Measurements from ENCODE around the gene MYO5C.

The MYO5C gene

GRCh38 chr15:52164631-52165265, 130.9 kb downstream of the MYO5C start:
- DNase-seq (ENCODE audit: low spot score) = no peak

DNA sequence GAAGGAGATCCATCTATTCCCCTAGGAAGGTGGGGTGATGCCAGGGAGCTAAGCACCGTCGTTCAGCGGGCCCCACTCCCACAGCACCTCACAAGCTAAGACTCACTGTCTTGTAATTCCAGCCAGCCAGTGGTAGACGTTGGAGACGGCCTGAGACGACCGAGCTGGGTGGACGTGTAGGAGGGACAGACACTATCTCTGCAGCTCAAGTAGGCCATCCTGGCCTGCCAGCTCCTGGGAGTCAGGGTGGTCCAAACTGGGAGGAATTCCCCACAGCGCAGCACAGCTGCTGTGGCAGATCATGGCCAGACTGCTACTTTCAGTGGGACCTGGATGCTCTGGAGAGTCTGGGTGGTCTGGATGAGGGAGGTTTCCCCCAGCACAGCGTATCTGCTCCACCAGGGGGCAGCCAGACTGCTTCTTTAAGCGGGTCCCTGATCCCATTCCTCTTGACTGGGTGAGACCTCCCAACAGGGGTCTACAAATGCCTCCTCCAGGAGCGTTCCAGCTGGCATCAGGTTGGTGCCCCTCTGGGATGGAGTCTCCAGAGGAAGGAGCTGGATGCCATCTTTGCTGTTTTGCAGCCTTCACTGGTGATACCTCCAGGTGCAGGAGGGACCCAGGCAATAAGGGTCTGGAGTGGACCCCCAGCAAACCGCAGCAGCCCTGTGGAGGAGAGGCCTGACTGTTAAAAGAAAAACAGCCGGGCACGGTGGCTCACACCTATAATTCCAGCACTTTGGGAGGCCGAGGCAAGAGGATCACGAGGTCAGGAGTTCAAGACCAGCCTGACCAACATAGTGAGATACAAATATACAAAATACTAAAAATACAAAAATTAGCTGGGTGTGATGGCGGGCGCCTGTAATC, 132.0 kb downstream of the MYO5C start:
- no peak for DNase-seq (ENCODE audit: low spot score)

DNA sequence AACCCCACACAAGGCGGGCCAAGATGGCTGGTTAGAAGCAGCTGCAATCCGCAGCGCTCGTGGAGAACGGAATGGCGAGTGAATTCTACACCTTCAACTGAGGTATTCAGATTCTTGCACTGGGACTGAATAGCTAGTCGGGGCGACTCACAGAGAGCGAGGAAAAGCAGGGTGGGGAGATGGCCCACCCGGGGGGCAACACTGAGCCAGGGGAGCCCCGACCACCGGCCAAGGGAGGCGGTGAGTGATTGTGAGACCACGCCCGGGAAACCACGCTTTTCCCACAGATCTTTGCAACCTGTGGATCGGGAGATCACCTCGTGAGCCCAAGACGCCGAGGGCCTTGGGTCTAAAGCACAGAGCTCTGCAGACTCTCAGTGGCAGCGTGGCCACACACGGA, 132.7 kb downstream of the MYO5C start:
- DNase-seq (ENCODE audit: low spot score) = no peak

DNA sequence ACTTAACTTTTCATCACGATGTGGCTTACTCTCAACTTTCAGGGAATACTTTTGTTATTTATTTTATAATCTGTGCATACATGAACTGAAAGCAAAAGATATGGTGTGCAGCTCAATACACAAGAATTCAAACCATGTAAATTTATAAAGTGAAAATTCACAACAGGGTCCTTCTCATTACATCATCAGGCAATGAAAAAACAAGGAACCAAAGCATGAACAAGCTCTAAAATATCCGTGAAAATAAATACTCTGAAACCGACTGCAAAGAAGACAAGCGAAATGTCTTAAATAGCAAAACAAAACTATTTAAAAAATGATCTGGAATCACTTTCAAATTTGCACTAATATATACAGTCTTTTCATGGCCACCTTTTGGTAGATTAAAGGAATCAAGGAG, 133.3 kb downstream of the MYO5C start:
- no peak for DNase-seq (ENCODE audit: low spot score)

- no peak for DNase-seq (ENCODE audit: low spot score)
These were observed 134.1 kb downstream of the MYO5C start for GRCh38 chr15:52161406-52161966.

DNA sequence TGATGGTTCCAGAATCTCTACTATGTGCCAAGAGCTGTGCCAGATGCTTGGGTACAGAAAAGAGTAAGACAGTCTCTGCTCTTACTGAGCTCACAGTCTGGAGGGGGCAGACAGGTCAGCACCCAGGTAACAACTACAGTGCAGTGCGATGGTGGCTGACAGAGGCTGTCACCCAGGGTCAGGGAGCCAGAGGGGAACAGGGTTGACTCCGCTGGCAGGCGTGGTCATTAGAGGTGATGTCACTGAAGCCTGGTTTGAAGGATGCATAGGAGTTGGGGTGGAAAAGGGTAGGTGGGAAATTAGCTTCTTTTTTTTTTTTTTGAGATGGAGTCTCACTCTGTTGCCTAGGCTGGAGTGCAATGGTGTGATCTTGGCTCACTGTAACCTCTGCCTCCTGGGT, 136.0 kb downstream of the MYO5C start:
- DNase-seq (ENCODE audit: low spot score) = no peak

GRCh38 chr15:52158084-52158765, 137.4 kb downstream of the MYO5C start:
- no peak for DNase-seq (ENCODE audit: low spot score)

- DNase-seq (ENCODE audit: low spot score) = no peak
These were observed 139.7 kb downstream of the MYO5C start for GRCh38 chr15:52155878-52156277.

GRCh38 chr15:52154896-52155865, 140.4 kb downstream of the MYO5C start:
- no peak for DNase-seq (ENCODE audit: low spot score)

DNA sequence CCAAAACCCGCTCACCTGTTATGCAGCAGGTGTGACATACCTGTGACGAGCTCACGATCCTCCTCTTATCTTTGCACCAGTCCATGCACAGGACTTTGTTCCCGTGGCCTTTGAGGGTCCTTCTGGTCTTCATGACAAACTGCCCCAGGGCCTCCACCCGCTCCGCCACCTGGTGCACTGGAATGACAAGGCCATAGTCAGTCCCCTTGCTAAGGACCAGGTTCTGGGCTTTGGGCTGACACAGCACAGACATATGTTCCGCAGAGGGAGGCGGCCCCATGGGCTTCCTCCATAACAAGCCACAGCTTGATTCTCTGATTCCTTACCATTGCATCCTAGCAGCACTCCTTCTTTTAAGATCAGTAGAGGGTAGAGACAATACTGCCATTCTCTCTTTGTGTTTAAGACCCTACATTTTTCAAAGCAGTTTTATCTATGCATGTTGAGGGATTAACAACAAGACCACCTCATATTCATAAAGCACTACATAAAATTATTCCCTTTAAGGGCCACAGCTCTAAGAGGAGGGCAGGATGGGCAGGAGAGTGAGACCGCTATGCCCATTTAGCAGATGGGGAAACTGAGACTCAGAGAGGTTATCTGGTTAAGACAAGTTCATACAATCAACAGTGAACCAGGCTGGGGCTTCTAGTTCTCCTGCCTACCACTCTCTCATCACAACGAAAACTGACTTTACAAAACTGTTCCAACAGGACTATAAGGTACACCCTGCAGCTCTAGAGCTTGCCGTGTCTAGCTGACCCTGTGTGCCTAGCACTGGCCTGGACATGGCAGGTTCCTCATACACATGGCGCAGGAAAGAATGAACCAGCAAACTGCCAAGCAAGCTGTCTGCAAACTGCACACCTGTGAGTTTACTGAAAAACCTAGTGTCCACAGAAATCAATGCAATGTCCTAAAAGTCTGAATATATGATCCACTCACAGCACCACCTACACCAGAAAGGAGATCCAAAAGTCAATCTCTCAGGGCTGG, 141.4 kb downstream of the MYO5C start:
- DNase-seq (ENCODE audit: low spot score) = no peak

- no peak for DNase-seq (ENCODE audit: low spot score)
These were observed 144.3 kb downstream of the MYO5C start for GRCh38 chr15:52151353-52151752.

- no peak for DNase-seq (ENCODE audit: low spot score)
These were observed 144.7 kb downstream of the MYO5C start for GRCh38 chr15:52150871-52151270.

GRCh38 chr15:52150043-52150825, 145.4 kb downstream of the MYO5C start:
- no peak for DNase-seq (ENCODE audit: low spot score)

- no peak for DNase-seq (ENCODE audit: low spot score)
These were observed 147.2 kb downstream of the MYO5C start for GRCh38 chr15:52148403-52148802.

DNA sequence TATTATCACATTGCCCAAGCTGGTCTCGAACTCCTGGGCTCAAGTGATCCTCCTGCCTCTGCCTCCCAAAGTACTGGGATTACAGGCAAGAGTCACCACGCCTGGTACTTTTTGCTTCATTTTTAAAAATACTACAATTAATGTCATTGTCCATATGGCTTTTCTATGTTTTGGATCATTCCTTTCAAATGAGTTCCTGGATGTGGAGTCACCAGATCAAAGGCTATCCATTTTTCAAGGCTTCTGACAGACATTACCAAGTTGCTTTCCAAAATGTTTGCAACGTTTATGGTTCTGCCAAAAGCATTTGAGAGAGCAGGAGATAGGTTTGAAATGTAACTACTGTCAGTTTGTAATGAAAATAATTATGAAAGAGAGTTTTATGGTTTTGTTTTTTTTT, 148.8 kb downstream of the MYO5C start:
- DNase-seq (ENCODE audit: low spot score) = no peak

- DNase-seq (ENCODE audit: low spot score) = no peak
These were observed 149.3 kb downstream of the MYO5C start for GRCh38 chr15:52146261-52146660.

DNA sequence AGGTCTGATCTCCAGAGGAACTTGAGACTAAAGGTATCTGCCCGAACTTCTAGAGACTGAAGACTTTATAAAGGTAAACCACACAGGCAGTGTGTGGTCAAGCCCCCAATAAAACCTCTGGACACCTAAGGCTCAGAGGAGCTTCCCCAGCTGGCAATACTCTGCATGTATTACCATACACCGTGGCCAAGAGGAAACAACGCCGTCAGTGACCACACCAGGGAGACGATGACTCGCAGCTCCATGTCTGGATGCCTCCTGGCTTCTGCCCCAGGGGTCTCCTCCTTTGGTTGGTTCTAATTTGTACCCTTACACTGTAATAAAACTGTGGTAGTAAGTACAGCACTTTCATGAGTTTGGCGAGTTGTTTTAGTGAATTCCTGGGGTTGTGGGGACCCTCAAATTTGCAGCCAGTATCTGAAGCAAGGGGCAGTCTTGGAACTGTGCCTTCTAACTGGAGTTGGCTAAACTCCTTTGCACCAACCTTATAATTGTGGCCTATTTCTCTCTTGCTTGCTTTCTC, 150.9 kb downstream of the MYO5C start:
- DNase-seq (ENCODE audit: low spot score) = no peak

DNA sequence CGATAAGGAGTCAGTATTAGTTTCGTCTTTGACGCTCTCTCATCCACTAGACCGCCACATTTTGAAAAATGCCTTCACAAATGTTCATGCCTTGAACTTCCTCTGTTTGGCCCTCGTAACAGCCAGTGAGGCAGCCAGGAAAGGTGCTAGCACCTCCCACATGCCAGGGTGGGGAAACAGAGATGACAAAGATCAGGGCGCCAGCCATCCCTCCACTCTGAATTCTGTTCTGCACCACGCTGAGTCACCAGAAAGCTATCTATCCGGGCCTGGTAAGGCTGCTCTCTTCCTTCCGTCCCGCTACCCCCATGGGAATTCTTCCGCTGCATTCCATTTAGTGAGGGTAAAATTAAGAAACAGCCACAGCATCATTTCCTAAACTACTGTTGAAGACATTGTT, 151.7 kb downstream of the MYO5C start:
- DNase-seq (ENCODE audit: low spot score) = no peak
